ENCODE measurements around the gene LIPG. TPM values are rescaled to one million over a fixed set of nuclear protein-coding genes. Genes with fewer than 3 reads are reported as not detected.

Gene LIPG
- polyA plus RNA-seq, 1 experiment, result 0.25 TPM

- no peak for TF ChIP-seq CTCF (IDR thresholded peaks at IDR 0.05; ENCODE audit: insufficient read depth, low read depth, low read length)
- Histone ChIP-seq H3K27me3 (ENCODE audit: control insufficient read depth, insufficient read depth, low read length) (no peaks in the 10 kb centered on the region; the same call in 1 of the 2 replicates), H3K4me3 (ENCODE audit: low read depth, low read length) (no peak overlapping the region), H3K36me3 (ENCODE audit: control insufficient read depth, insufficient read depth, low read length) (no peaks in the 10 kb centered on the region)
- ChIA-PET CTCF (interaction anchor here (1.0 kb wide), 1 partner anchor 164 kb away, joined by 3 read pairs; no protein-coding TSS in a partner anchor), POLR2A (no interaction called here)
- DNase-seq (ENCODE audit: low read depth), result no peak
These were observed 85.0 kb downstream of the LIPG start for GRCh38 chr18:49646873-49647272.

- no peak for TF ChIP-seq CTCF (IDR thresholded peaks at IDR 0.05; ENCODE audit: insufficient read depth, low read depth, low read length)
- DNase-seq (ENCODE audit: low read depth), result no peak
- Histone ChIP-seq H3K27me3 (ENCODE audit: control insufficient read depth, insufficient read depth, low read length) (no peaks in the 10 kb centered on the region; the same call in 1 of the 2 replicates), H3K4me3 (ENCODE audit: low read depth, low read length) (no peak overlapping the region), H3K36me3 (ENCODE audit: control insufficient read depth, insufficient read depth, low read length) (no peaks in the 10 kb centered on the region)
- ChIA-PET CTCF (interaction anchor here (0.7 to 1.0 kb wide), 3 partner anchors 11 to 825 kb away, joined by 3 to 4 read pairs (median 3); no protein-coding TSS in a partner anchor), POLR2A (no interaction called here)
These were observed 85.8 kb downstream of the LIPG start for GRCh38 chr18:49647496-49648168.

GRCh38 chr18:49648326-49648725, 86.5 kb downstream of the LIPG start:
- TF ChIP-seq CTCF (IDR thresholded peaks at IDR 0.05; ENCODE audit: insufficient read depth, low read depth, low read length), result no peak
- Histone ChIP-seq H3K4me3 (ENCODE audit: low read depth, low read length) (no peak overlapping the region), H3K27me3 (ENCODE audit: control insufficient read depth, insufficient read depth, low read length) (no peaks in the 10 kb centered on the region; the same call in 1 of the 2 replicates), H3K36me3 (ENCODE audit: control insufficient read depth, insufficient read depth, low read length) (no peaks in the 10 kb centered on the region)
- ChIA-PET POLR2A (no interaction called here), CTCF (interaction anchor here (0.7 kb wide), 2 partner anchors 10 to 825 kb away, joined by 3 to 4 read pairs; no protein-coding TSS in a partner anchor)
- no peak for DNase-seq (ENCODE audit: low read depth)

Other genes with a start within 250 kb of the LIPG start
- 50.8 and 73.0 TPM in 2 replicates for gene DYM, start 101.4 kb upstream of the LIPG start, polyA plus RNA-seq (2011; rRNA removed)
- gene C18orf32, start 74.8 kb upstream of the LIPG start, polyA plus RNA-seq (2011; rRNA removed), result 9.4 and 20.7 TPM in 2 replicates
- gene RPL17, start 69.6 kb upstream of the LIPG start, polyA plus RNA-seq (2011; rRNA removed), result 2,821 and 4,962 TPM in 2 replicates

Measured in BJ (cell line).